Heart left ventricle (tissue), 13 donors: ENCODE data around the gene KRTAP4-7.
"Not testable (repeated sequence)": the region's sequence is repeated elsewhere in the genome, so short reads cannot be mapped to it uniquely, and the experiment has no call there.

ENCODE experiments used
- POLR2A ChIP-seq, 2 donors: fragments of 450-650 bp; IDR thresholded peaks; one replicate each; pipeline ENCODE4 v1.6.1; 2017; ENCODE audit warnings: antibody characterized with exemption in 2 of 2, mild to moderate bottlenecking in 2 of 2, moderate library complexity in 2 of 2
- TF ChIP-seq, protein P1 (sequence below), 12 donors: fragments of 200-600 bp; sonication (generic) in 4 of 12; IDR thresholded peaks; one replicate each; pipeline versions ENCODE4 v1.5.0 to v1.8.0; 2018 to 2022; ENCODE audit warnings: antibody characterized with exemption in 12 of 12, mild to moderate bottlenecking in 5 of 12
- donor health status: ischemic (EF 13 %, LVEDD 7.1; RV severe dilation, severe dysfunction).
- donor health status: DM: no; HTN: yes; CAD: no.
- donor health status: DM: no; HTN: no; CAD: no.
- donor health status: ischemic (EF 25% LVEDD 6.9; RV normal size, moderate dysfunction).
- donor health status: ischemic (EF 25% LVEDD 5.7; RV mildly dilated, moderate dysfunction).
- donor health status: ischemic (EF 35%, LVEDD 5.7; RV mildly dilated, moderate dysfunction).
- donor health status: nonischemic (EF 11% LVEDD 7.7; RV severe dilation, severe dysfunction).
- donor health status: DM: yes; HTN: yes; CAD: no.
- donor health status: PGD.
- donor health status: ischemic (EF 29% LVEDD 5.4; RV normal size, mild dysfunction).
- donor health status: nonischemic (EF 23%, LVEDD 6.1; RV moderate dilation, normal function).

DNA sequence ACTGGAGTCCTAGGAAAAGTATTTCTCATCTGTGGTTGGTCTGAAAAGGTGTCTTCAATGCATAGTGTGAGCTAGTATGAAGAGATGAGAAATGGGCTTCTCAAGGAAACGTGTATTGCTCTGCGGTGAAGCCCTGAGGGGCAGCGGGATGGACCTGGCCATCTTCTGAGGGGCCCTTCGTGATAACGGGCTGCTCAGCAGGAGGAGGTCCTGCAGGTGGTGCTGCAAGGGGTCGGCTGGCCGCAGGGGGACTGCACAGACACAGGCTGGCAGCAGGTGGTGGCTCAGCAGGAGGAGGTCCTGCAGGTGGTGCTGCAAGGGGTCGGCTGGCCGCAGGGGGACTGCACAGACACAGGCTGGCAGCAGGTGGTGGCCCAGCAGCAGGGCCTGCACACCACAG is 29.4 kb upstream of the KRTAP4-7 start:
- TF ChIP-seq, protein P1, sequence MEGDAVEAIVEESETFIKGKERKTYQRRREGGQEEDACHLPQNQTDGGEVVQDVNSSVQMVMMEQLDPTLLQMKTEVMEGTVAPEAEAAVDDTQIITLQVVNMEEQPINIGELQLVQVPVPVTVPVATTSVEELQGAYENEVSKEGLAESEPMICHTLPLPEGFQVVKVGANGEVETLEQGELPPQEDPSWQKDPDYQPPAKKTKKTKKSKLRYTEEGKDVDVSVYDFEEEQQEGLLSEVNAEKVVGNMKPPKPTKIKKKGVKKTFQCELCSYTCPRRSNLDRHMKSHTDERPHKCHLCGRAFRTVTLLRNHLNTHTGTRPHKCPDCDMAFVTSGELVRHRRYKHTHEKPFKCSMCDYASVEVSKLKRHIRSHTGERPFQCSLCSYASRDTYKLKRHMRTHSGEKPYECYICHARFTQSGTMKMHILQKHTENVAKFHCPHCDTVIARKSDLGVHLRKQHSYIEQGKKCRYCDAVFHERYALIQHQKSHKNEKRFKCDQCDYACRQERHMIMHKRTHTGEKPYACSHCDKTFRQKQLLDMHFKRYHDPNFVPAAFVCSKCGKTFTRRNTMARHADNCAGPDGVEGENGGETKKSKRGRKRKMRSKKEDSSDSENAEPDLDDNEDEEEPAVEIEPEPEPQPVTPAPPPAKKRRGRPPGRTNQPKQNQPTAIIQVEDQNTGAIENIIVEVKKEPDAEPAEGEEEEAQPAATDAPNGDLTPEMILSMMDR (IDR thresholded peaks at IDR 0.05), result not testable (repeated sequence)
- not testable (repeated sequence) for TF ChIP-seq POLR2A (IDR thresholded peaks at IDR 0.05)
